Measurements from ENCODE around the gene TMEM79.

- no peak for TF ChIP-seq EZH2 (IDR thresholded peaks at IDR 0.05; ENCODE audit: insufficient read depth, poor library complexity, severe bottlenecking)
- no peak for TF ChIP-seq EZH2phosphoT487 (IDR thresholded peaks at IDR 0.05; ENCODE audit: insufficient read depth, low read depth)
These were observed 30.5 kb upstream of the TMEM79 start for GRCh38 chr1:156253634-156254033.
